SU-DHL-6 (cell line): ENCODE data around the gene LZTS2.

ENCODE experiments used
- H2AFZ ChIP-seq: fragments of 200-600 bp; sonication (generic); 2 replicates; pipeline ENCODE4 v1.6.1; 2014; ENCODE audit warnings: low read depth, mild to moderate bottlenecking, moderate library complexity, mixed read lengths, antibody characterized with exemption, low read length; ENCODE audit not compliant: severe bottlenecking
- H3F3A ChIP-seq: fragments of 200-600 bp; shearing (Covaris generic); 2 replicates; pipeline ENCODE4 v1.6.0; 2016; ENCODE audit warnings: antibody characterized with exemption, mild to moderate bottlenecking; ENCODE audit not compliant: insufficient read depth
- H3K27ac ChIP-seq: fragments of 200-600 bp; sonication (generic); 2 replicates; pipeline ENCODE4 v1.5.1; 2016; ENCODE audit warnings: low read depth, mild to moderate bottlenecking, low read length, moderate library complexity, mixed read lengths
- H3K27me3 ChIP-seq: fragments of 200-600 bp; sonication (generic), shearing (Covaris generic); 2 replicates; pipeline ENCODE4 v1.6.0; 2014; ENCODE audit warnings: mild to moderate bottlenecking, low read length
- H3K36me3 ChIP-seq: fragments of 200-600 bp; sonication (generic); 2 replicates; pipeline ENCODE4 v1.6.1; 2014; ENCODE audit warnings: mild to moderate bottlenecking, low read length, mixed read lengths
- H3K4me2 ChIP-seq: fragments of 300-600, 200-600 bp; shearing (Covaris generic), sonication (generic); 2 replicates; pipeline ENCODE4 v1.6.0; 2014; ENCODE audit warnings: low read length, low read depth, mild to moderate bottlenecking; ENCODE audit not compliant: poor library complexity, severe bottlenecking
- H3K4me3 ChIP-seq: fragments of 200-600 bp; sonication (generic); 2 replicates; pipeline ENCODE4 v1.5.1; 2014; ENCODE audit warnings: antibody characterized with exemption, low read length, mild to moderate bottlenecking, mixed read lengths; ENCODE audit not compliant: insufficient read depth, poor library complexity, severe bottlenecking
- H3K79me2 ChIP-seq: fragments of 200-600 bp; sonication (generic); 2 replicates; pipeline ENCODE4 v1.6.1; 2014; ENCODE audit warnings: mild to moderate bottlenecking, low read length, moderate library complexity; ENCODE audit not compliant: insufficient read depth
- H3K9ac ChIP-seq: fragments of 200-600 bp; sonication (generic); 2 replicates; pipeline ENCODE4 v1.7.0; 2014; ENCODE audit warnings: mild to moderate bottlenecking, low read length
- H3K9me2 ChIP-seq: fragments of 200-600 bp; sonication (generic); replicated peaks from 2 replicates; pipeline ENCODE4 v1.6.1; 2014; ENCODE audit warnings: low read length; ENCODE audit not compliant: insufficient read depth
- H3K9me3 ChIP-seq: fragments of 200-600 bp; sonication (generic); 2 replicates; pipeline ENCODE4 v1.6.1; 2014; ENCODE audit warnings: low read length, mixed read lengths; ENCODE audit not compliant: insufficient read depth
- H4K20me1 ChIP-seq: fragments of 200-600 bp; sonication (generic); 2 replicates; pipeline ENCODE4 v1.6.1; 2014; ENCODE audit warnings: low read depth, mild to moderate bottlenecking, antibody characterized with exemption, low read length, moderate library complexity, mixed read lengths
- EZH2phosphoT487 ChIP-seq: fragments of 200-600 bp; sonication (generic), shearing (Covaris generic); conservative IDR thresholded peaks from 2 replicates; pipeline ENCODE4 v1.6.1; 2018; ENCODE audit warnings: mild to moderate bottlenecking, antibody characterized with exemption, low read length, moderate library complexity, mixed read lengths
- TF ChIP-seq, protein P1 (sequence below): fragments of 200-600 bp; sonication (generic); IDR thresholded peaks from one replicate; pipeline ENCODE4 v1.5.1; 2017; ENCODE audit warnings: antibody characterized with exemption, mild to moderate bottlenecking, low read length, moderate library complexity; ENCODE audit not compliant: insufficient read depth, poor library complexity, severe bottlenecking

The LZTS2 gene

GRCh38 chr10:100963826-100964225 is 35.8 kb upstream of the LZTS2 start:
- Histone ChIP-seq H3K36me3 (peaks cover 42% of the 10 kb centered on the region), H3K9ac (no peak overlapping the region), H3F3A (0 out of 2 replicates have a peak, but pooled peaks cover 3% of the 10 kb centered on the region), H3K27ac (no peak overlapping the region), H3K4me2 (no peak overlapping the region), H4K20me1 (no peaks in the 10 kb centered on the region), H2AFZ (no peak overlapping the region), H3K9me2 (no peaks in the 10 kb centered on the region), H3K27me3 (no peaks in the 10 kb centered on the region), H3K79me2 (no peaks in the 10 kb centered on the region), H3K4me3 (no peak overlapping the region), H3K9me3 (no peaks in the 10 kb centered on the region)
- TF ChIP-seq, protein P1, sequence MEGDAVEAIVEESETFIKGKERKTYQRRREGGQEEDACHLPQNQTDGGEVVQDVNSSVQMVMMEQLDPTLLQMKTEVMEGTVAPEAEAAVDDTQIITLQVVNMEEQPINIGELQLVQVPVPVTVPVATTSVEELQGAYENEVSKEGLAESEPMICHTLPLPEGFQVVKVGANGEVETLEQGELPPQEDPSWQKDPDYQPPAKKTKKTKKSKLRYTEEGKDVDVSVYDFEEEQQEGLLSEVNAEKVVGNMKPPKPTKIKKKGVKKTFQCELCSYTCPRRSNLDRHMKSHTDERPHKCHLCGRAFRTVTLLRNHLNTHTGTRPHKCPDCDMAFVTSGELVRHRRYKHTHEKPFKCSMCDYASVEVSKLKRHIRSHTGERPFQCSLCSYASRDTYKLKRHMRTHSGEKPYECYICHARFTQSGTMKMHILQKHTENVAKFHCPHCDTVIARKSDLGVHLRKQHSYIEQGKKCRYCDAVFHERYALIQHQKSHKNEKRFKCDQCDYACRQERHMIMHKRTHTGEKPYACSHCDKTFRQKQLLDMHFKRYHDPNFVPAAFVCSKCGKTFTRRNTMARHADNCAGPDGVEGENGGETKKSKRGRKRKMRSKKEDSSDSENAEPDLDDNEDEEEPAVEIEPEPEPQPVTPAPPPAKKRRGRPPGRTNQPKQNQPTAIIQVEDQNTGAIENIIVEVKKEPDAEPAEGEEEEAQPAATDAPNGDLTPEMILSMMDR, result no peak
- TF ChIP-seq EZH2phosphoT487, result no peak

GRCh38 chr10:100965820-100966219 is 33.8 kb upstream of the LZTS2 start:
- Histone ChIP-seq H3K4me2 (no peak overlapping the region), H3K36me3 (peaks cover 24% of the 10 kb centered on the region), H3K79me2 (no peaks in the 10 kb centered on the region), H2AFZ (no peak overlapping the region), H4K20me1 (no peaks in the 10 kb centered on the region), H3K27ac (no peak overlapping the region), H3F3A (0 out of 2 replicates have a peak, but pooled peaks cover 3% of the 10 kb centered on the region), H3K4me3 (no peak overlapping the region), H3K9me2 (no peaks in the 10 kb centered on the region), H3K9me3 (no peaks in the 10 kb centered on the region), H3K27me3 (no peaks in the 10 kb centered on the region), H3K9ac (no peak overlapping the region)
- no peak for TF ChIP-seq EZH2phosphoT487
- TF ChIP-seq, protein P1, result no peak

GRCh38 chr10:100966887-100967286 is 32.7 kb upstream of the LZTS2 start:
- no peaks in the 10 kb centered on the region for H4K20me1 ChIP-seq
- no peak overlapping the region for H3K27ac ChIP-seq
- no peak overlapping the region for H3K4me3 ChIP-seq
- H3K36me3 ChIP-seq, result peaks cover 17% of the 10 kb centered on the region
- no peak overlapping the region for H3K9ac ChIP-seq
- H3K9me2 ChIP-seq, result no peaks in the 10 kb centered on the region
- no peak overlapping the region for H2AFZ ChIP-seq
- H3K27me3 ChIP-seq, result no peaks in the 10 kb centered on the region
- H3K9me3 ChIP-seq, result no peaks in the 10 kb centered on the region
- H3K4me2 ChIP-seq, result no peak overlapping the region
- no peaks in the 10 kb centered on the region for H3K79me2 ChIP-seq
- H3F3A ChIP-seq, result 0 out of 2 replicates have a peak, but pooled peaks cover 3% of the 10 kb centered on the region
- TF ChIP-seq, protein P1, result no peak
- TF ChIP-seq EZH2phosphoT487, result no peak
